Nephron (organoid): ENCODE measurements around the gene PHETA2.
A peak's percentile ranks its signal among the peaks of the same experiment; 100 is the strongest.
"Not testable (repeated sequence)": the region's sequence is repeated elsewhere in the genome, so short reads cannot be mapped to it uniquely, and the experiment has no call there.

ENCODE experiments used
- H3K27ac Mint-ChIP-seq, 3 experiments: 2 replicates each; pipeline ENCODE4 v1.8.0; 2020; ENCODE audit warnings: mixed read lengths in 3 of 3, mild to moderate bottlenecking in 2 of 3, moderate library complexity in 1 of 3
- H3K27me3 Mint-ChIP-seq: 2 replicates; pipeline ENCODE4 v1.8.0; 2021; ENCODE audit warnings: low read depth, mild to moderate bottlenecking, moderate library complexity, mixed read lengths
- H3K36me3 Mint-ChIP-seq: 2 replicates; pipeline ENCODE4 v1.8.0; 2020; ENCODE audit warnings: low read depth, mixed read lengths
- H3K4me1 Mint-ChIP-seq: 2 replicates; pipeline ENCODE4 v1.8.0; 2020; ENCODE audit warnings: mixed read lengths
- H3K4me3 Mint-ChIP-seq, 3 experiments: 2 replicates each; pipeline ENCODE4 v1.8.0; 2020; ENCODE audit warnings: mild to moderate bottlenecking in 3 of 3, mixed read lengths in 3 of 3, moderate library complexity in 2 of 3
- H3K9me3 Mint-ChIP-seq: 2 replicates; pipeline ENCODE4 v1.8.0; 2020; ENCODE audit warnings: mixed read lengths
- CTCF ChIP-seq, 3 experiments: fragments of 200-600 bp; sonication (generic); IDR thresholded peaks; one replicate each; pipeline ENCODE4 v1.5.0; 2021; ENCODE audit warnings: antibody characterized with exemption in 3 of 3; ENCODE audit not compliant: unreplicated experiment in 3 of 3

PHETA2 gene

GRCh38 chr22:42066937-42067336 lies 7.1 kb upstream of the PHETA2 start:
- Mint-ChIP-seq H3K36me3 (peaks cover 25% of the 10 kb centered on the region), H3K4me3 (no peak overlapping the region), H3K9me3 (no peaks in the 10 kb centered on the region), H3K27ac (no peak overlapping the region), H3K4me1 (peaks cover 15% of the 10 kb centered on the region), H3K27me3 (no peaks in the 10 kb centered on the region)
- TF ChIP-seq CTCF (IDR thresholded peaks at IDR 0.05; ENCODE audit: unreplicated experiment in 3 of 3): no peak

- H3K9me3 Mint-ChIP-seq: no peaks in the 10 kb centered on the region
- no peak for TF ChIP-seq CTCF (IDR thresholded peaks at IDR 0.05; ENCODE audit: unreplicated experiment in 3 of 3)
- H3K36me3 Mint-ChIP-seq: peaks cover 21% of the 10 kb centered on the region
- no peak overlapping the region for H3K4me3 Mint-ChIP-seq
- H3K27ac Mint-ChIP-seq: no peak overlapping the region
- H3K4me1 Mint-ChIP-seq: peaks cover 19% of the 10 kb centered on the region
- no peaks in the 10 kb centered on the region for H3K27me3 Mint-ChIP-seq
Measured at GRCh38 chr22:42067671-42068251, 6.3 kb upstream of the PHETA2 start.

GRCh38 chr22:42068291-42068690 lies 5.8 kb upstream of the PHETA2 start:
- Mint-ChIP-seq H3K36me3 (peaks cover 16% of the 10 kb centered on the region), H3K9me3 (no peaks in the 10 kb centered on the region), H3K4me3 (peak overlapping the region in 1 of 3 experiments; percentile 65), H3K27me3 (no peaks in the 10 kb centered on the region), H3K4me1 (peaks cover 24% of the 10 kb centered on the region), H3K27ac (no peak overlapping the region)
- TF ChIP-seq CTCF (IDR thresholded peaks at IDR 0.05; ENCODE audit: unreplicated experiment in 3 of 3): no peak

- H3K36me3 Mint-ChIP-seq: peaks cover 15% of the 10 kb centered on the region
- no peaks in the 10 kb centered on the region for H3K27me3 Mint-ChIP-seq
- no peak for TF ChIP-seq CTCF (IDR thresholded peaks at IDR 0.05; ENCODE audit: unreplicated experiment in 3 of 3)
- peak overlapping the region; percentile 91 to 100 (median 99) for H3K27ac Mint-ChIP-seq
- no peaks in the 10 kb centered on the region for H3K9me3 Mint-ChIP-seq
- H3K4me3 Mint-ChIP-seq: peak overlapping the region; percentile 90 to 97 (median 90)
- peaks cover 28% of the 10 kb centered on the region for H3K4me1 Mint-ChIP-seq
Measured at GRCh38 chr22:42069801-42070516, 4.1 kb upstream of the PHETA2 start.

- H3K27me3 Mint-ChIP-seq: no peaks in the 10 kb centered on the region
- H3K36me3 Mint-ChIP-seq: peaks cover 8% of the 10 kb centered on the region
- no peak for TF ChIP-seq CTCF (IDR thresholded peaks at IDR 0.05; ENCODE audit: unreplicated experiment in 3 of 3)
- peak within 1 kb of the TSS; percentile 91 to 100 (median 99) for H3K27ac Mint-ChIP-seq
- H3K9me3 Mint-ChIP-seq: no peaks in the 10 kb centered on the region
- peak within 1 kb of the TSS; percentile 90 to 97 (median 90) for H3K4me3 Mint-ChIP-seq
- peaks cover 36% of the 10 kb centered on the region for H3K4me1 Mint-ChIP-seq
Measured at GRCh38 chr22:42070517-42071422, 3.3 kb upstream of the PHETA2 start, which contains the start of gene NAGA. Gene NAGA, minus strand, starts transcription at chr22:42070812. Its CDS starts 515 bp downstream, at chr22:42070297.

- H3K27me3 Mint-ChIP-seq, H3K36me3 Mint-ChIP-seq, H3K9me3 Mint-ChIP-seq: not testable (repeated sequence)
- Mint-ChIP-seq H3K27ac (peak overlapping the region; percentile 91 to 100 (median 99)), H3K4me3 (peak overlapping the region; percentile 90 to 97 (median 90)), H3K4me1 (peaks cover 39% of the 10 kb centered on the region)
Measured at GRCh38 chr22:42071508-42071907, 2.5 kb upstream of the PHETA2 start.
